Endometrium (tissue), 2 donors: ENCODE measurements around the gene CCDC69.
"Not testable (repeated sequence)": the region's sequence is repeated elsewhere in the genome, so short reads cannot be mapped to it uniquely, and the experiment has no call there.

Source experiments
- FAIRE-seq: peaks from 2 replicates; lab custom pipeline; 2012; peaks lifted over from hg19 to GRCh38; lab: Jason Lieb, UNC
- donor health status: control.
- donor health status: control.

Gene CCDC69

GRCh38 chr5:151223447-151224264 is at the start of gene CCDC69:
CCDC69 (minus strand) TSS chr5:151224092; CDS start chr5:151223970, 122 bp downstream.
- FAIRE-seq = no peak

GRCh38 chr5:151271336-151271735 is 47.4 kb upstream of the CCDC69 start:
- no peak for FAIRE-seq

- no peak for FAIRE-seq
Measured at GRCh38 chr5:151270599-151270998, 46.7 kb upstream of the CCDC69 start.

- FAIRE-seq = no peak
Measured at GRCh38 chr5:151267491-151268260, 43.8 kb upstream of the CCDC69 start.

GRCh38 chr5:151264113-151264512 is 40.2 kb upstream of the CCDC69 start:
- FAIRE-seq = no peak

GRCh38 chr5:151262532-151262931 is 38.6 kb upstream of the CCDC69 start:
- FAIRE-seq = no peak

- no peak for FAIRE-seq
Measured at GRCh38 chr5:151259931-151260330, 36.0 kb upstream of the CCDC69 start.

- FAIRE-seq = no peak
Measured at GRCh38 chr5:151258816-151259215, 34.9 kb upstream of the CCDC69 start.

- no peak for FAIRE-seq
Measured at GRCh38 chr5:151258201-151258611, 34.3 kb upstream of the CCDC69 start.

GRCh38 chr5:151257731-151258181 is 33.9 kb upstream of the CCDC69 start:
- FAIRE-seq = no peak

- no peak for FAIRE-seq
Measured at GRCh38 chr5:151255621-151256286, 31.9 kb upstream of the CCDC69 start.

GRCh38 chr5:151254990-151255389 is 31.1 kb upstream of the CCDC69 start:
- not testable (repeated sequence) for FAIRE-seq

- FAIRE-seq = no peak
Measured at GRCh38 chr5:151254556-151254955, 30.7 kb upstream of the CCDC69 start.

GRCh38 chr5:151253605-151253950 is 29.7 kb upstream of the CCDC69 start:
- no peak for FAIRE-seq

- peak; percentile 96 for FAIRE-seq
Measured at GRCh38 chr5:151252762-151253604, 29.1 kb upstream of the CCDC69 start, which contains the start of gene GM2A. GM2A (plus strand) TSS chr5:151253185; CDS start chr5:151253217, 32 bp downstream.

- FAIRE-seq = no peak
Measured at GRCh38 chr5:151251621-151252020, 27.7 kb upstream of the CCDC69 start.

GRCh38 chr5:151251001-151251551 is 27.2 kb upstream of the CCDC69 start:
- no peak for FAIRE-seq

- no peak for FAIRE-seq
Measured at GRCh38 chr5:151250346-151251000, 26.6 kb upstream of the CCDC69 start.

- FAIRE-seq = no peak
Measured at GRCh38 chr5:151249281-151249680, 25.4 kb upstream of the CCDC69 start.

- FAIRE-seq = no peak
Measured at GRCh38 chr5:151248651-151249050, 24.8 kb upstream of the CCDC69 start.

GRCh38 chr5:151245680-151246219 is 21.9 kb upstream of the CCDC69 start:
- no peak for FAIRE-seq
